ENCODE measurements around the gene FGR. TPM values are rescaled to one million over a fixed set of nuclear protein-coding genes. Genes with fewer than 3 reads are reported as not detected.

The FGR gene
- total and polyA plus RNA-seq, 11 donors: 1.1 to 25.9 (median 3.3) TPM

DNA sequence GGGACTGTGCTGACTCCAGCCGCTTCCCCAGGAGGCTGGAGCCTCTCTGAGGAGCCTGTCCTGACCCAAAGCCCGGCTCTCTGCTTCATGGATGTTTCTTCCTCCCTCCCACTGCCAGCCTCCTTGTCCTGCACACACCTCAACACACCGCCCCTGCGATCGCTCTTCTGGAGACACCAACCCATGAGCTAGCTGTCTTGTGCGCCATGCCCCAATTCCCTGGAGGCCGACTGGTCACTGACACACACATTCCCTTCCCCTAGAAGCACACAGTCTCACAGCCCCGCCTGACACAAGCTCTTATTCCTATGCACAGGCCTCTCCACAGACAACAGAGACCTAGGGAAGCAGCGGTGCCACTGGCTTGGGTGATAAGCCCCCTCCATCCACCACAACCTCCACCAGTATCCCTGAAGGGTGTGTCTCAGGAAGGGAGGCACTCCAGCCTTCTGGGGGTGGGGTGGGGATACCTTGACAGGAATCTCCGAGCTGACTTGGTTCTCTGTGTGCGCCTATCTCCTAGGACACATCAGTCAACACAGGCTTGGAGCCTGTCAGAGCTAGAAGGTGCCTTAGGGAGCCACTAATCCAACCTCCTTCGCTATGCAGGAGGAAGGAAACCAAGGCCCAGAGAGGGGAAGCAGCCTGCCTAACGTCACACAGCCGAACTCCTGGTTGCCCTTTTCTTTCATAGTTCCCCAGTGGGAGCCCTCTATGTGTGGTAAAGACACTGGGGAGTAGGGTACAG is 62.1 kb downstream of the FGR start:
- no peaks in the 10 kb centered on the region for H3K36me3 ChIP-seq
- no peaks in the 10 kb centered on the region for H3K9me3 ChIP-seq
- ATAC-seq (no peak), DNase-seq (peak in 3 of 5 donors; percentile 34 to 66 (median 57))
- 37 to 47% (median 45%) methylated on average over 12 to 14 of the region's 14 CpGs for WGBS, 4 donors
- H3K27ac ChIP-seq: peak overlapping the region; percentile 22 to 99 (median 94)
- intact Hi-C loops (cut with DNase I): no loop called here
- H3K4me3 ChIP-seq: peak overlapping the region in 1 of 12 donors; percentile 17
- TF ChIP-seq POLR2A (IDR thresholded peaks at IDR 0.05) (no peak), CTCF (IDR thresholded peaks at IDR 0.05) (no peak)
- H3K27me3 ChIP-seq: peaks cover 0 to 9% (median 0%) of the 10 kb centered on the region in 9 donors
- H3K4me1 ChIP-seq: peaks cover 45 to 100% (median 94%) of the 10 kb centered on the region in 12 donors

DNA sequence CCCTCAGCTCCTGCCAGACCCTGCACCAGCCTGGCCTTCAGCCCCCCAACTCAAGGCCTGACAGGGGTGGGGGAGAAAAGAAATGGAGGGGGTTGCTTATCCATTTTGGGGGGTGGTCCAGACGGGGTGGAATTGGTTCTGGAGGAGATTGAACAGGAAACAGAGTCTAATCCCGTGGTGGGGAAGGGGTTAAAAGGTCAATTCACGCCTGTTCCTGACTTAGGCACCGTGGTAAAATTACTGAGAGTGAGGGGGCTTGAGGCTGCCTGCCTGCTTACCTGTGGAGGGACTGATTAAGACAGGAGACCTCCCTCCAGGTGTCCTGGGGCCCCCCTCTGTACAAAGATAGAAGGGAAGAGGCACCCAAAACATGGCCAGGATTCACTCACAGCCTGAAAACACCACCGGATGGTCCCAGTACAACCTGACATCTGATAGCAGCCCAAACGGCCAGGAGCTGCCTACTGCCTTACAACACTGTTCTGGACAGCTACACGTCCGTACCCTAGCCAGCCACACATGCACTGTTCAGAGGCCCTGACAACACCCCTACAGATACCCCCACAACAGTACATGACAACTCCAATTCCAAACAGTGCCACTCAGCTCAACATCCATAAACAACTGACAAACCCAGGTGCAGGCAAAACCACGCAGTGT is 62.8 kb downstream of the FGR start:
- Histone ChIP-seq H3K27me3 (peaks cover 0 to 9% (median 0%) of the 10 kb centered on the region in 9 donors), H3K27ac (peak overlapping the region; percentile 51 to 99 (median 94)), H3K9me3 (no peaks in the 10 kb centered on the region), H3K36me3 (no peaks in the 10 kb centered on the region), H3K4me1 (peaks cover 43 to 100% (median 94%) of the 10 kb centered on the region in 12 donors), H3K4me3 (peak overlapping the region in 2 of 12 donors; percentile 10 to 17)
- 7 to 21% (median 16%) methylated on average over 8 to 9 of the region's 9 CpGs for WGBS, 4 donors
- no peak for DNase-seq
- TF ChIP-seq CTCF (IDR thresholded peaks at IDR 0.05) (no peak), POLR2A (IDR thresholded peaks at IDR 0.05) (no peak)
- intact Hi-C loops (cut with DNase I): no loop called here
- ATAC-seq: no peak

- ATAC-seq (no peak), DNase-seq (peak in 2 of 5 donors; percentile 41 to 55)
- H3K4me1 ChIP-seq: peaks cover 40 to 100% (median 94%) of the 10 kb centered on the region in 12 donors
- TF ChIP-seq POLR2A (IDR thresholded peaks at IDR 0.05) (no peak), CTCF (IDR thresholded peaks at IDR 0.05) (no peak)
- H3K4me3 ChIP-seq: peak overlapping the region in 2 of 12 donors; percentile 4 to 21
- WGBS, 4 donors: 12 to 18% (median 16%) methylated on average over 6 to 18 of the region's 18 CpGs
- peaks cover 0 to 8% (median 0%) of the 10 kb centered on the region in 9 donors for H3K27me3 ChIP-seq
- no peaks in the 10 kb centered on the region for H3K36me3 ChIP-seq
- H3K27ac ChIP-seq: peak overlapping the region; percentile 51 to 99 (median 94)
- no peaks in the 10 kb centered on the region for H3K9me3 ChIP-seq
- intact Hi-C loops (cut with DNase I): no loop called here
Observed at GRCh38 chr1:27571439-27572018, 63.5 kb downstream of the FGR start.

DNA sequence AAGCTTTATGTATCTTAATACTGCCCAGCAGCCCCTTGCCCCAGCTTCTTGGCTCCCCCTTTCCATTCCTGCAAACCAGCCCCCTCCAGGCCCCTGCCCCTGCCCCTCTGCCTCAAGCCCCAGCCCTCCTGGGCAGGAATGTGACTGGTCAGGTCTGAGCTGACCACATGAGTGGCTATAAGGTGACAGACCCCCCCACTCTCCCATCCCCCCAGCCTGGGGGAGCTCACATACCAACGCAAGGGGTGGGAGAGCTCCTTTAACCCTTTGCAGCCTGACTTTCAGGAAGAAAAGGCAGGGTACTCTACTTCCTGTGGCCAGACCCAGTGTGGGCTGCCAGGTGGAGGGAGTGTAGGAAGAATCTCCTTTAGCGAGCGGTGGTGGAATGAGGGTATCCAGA is 64.2 kb downstream of the FGR start:
- no peak for ATAC-seq
- peaks cover 40 to 100% (median 93%) of the 10 kb centered on the region in 12 donors for H3K4me1 ChIP-seq
- intact Hi-C loops (cut with DNase I): no loop called here
- H3K9me3 ChIP-seq: no peaks in the 10 kb centered on the region
- no peak overlapping the region for H3K4me3 ChIP-seq
- peak overlapping the region; percentile 51 to 99 (median 94) for H3K27ac ChIP-seq
- H3K36me3 ChIP-seq: no peaks in the 10 kb centered on the region
- WGBS, 4 donors: 47 to 64% (median 53%) methylated on average over 3 of the region's 3 CpGs
- TF ChIP-seq POLR2A (IDR thresholded peaks at IDR 0.05) (no peak), CTCF (IDR thresholded peaks at IDR 0.05) (no peak)
- no peak for DNase-seq
- H3K27me3 ChIP-seq: peaks cover 0 to under 1% (median 0%) of the 10 kb centered on the region in 9 donors

Data from heart left ventricle (tissue), 16 donors.